Endodermal cell (in vitro differentiated cells): ENCODE results near the gene HAVCR2. TPM values are rescaled to one million over a fixed set of nuclear protein-coding genes. Genes with fewer than 3 reads are reported as not detected.

ENCODE experiments used
- DNase-seq: peaks from one replicate; pipeline ENCODE4 v3.0.0-alpha.2; 2017
- H3K27ac ChIP-seq: 2 replicates; pipeline ENCODE4 v1.5.1; 2013; ENCODE audit warnings: mild to moderate bottlenecking, low read depth, low read length, moderate library complexity
- H3K27me3 ChIP-seq: 2 replicates; pipeline ENCODE4 v1.6.1; 2013; ENCODE audit warnings: mild to moderate bottlenecking, low read length, moderate library complexity; ENCODE audit not compliant: insufficient read depth, control insufficient read depth, poor library complexity, severe bottlenecking
- H3K36me3 ChIP-seq: 2 replicates; pipeline ENCODE4 v1.7.0; 2013; ENCODE audit warnings: mild to moderate bottlenecking, low read length, moderate library complexity; ENCODE audit not compliant: control insufficient read depth, insufficient read depth
- H3K4me1 ChIP-seq: one replicate; pipeline ENCODE4 v1.7.0; 2013; ENCODE audit warnings: low read length; ENCODE audit not compliant: control insufficient read depth, insufficient read depth
- H3K4me3 ChIP-seq: 2 replicates; pipeline ENCODE4 v1.5.1; 2013; ENCODE audit warnings: mild to moderate bottlenecking, low read length, moderate library complexity
- H3K9ac ChIP-seq: 2 replicates; pipeline ENCODE4 v1.6.1; 2013; ENCODE audit warnings: mild to moderate bottlenecking, low read length, moderate library complexity; ENCODE audit not compliant: poor library complexity, severe bottlenecking; ENCODE audit errors: extremely low read depth
- H3K9me3 ChIP-seq: 2 replicates; pipeline ENCODE4 v1.6.1; 2013; ENCODE audit warnings: mild to moderate bottlenecking, low read length, moderate library complexity; ENCODE audit not compliant: control insufficient read depth
- H3K27ac Mint-ChIP-seq: 2 replicates; pipeline ENCODE4 v1.8.0; 2020; ENCODE audit warnings: mixed read lengths
- H3K27me3 Mint-ChIP-seq: 2 replicates; pipeline ENCODE4 v1.8.0; 2021; ENCODE audit warnings: mild to moderate bottlenecking, mixed read lengths; ENCODE audit not compliant: insufficient read depth
- H3K36me3 Mint-ChIP-seq: 2 replicates; pipeline ENCODE4 v1.8.0; 2020; ENCODE audit warnings: low read depth, mixed read lengths
- H3K4me1 Mint-ChIP-seq: 2 replicates; pipeline ENCODE4 v1.8.0; 2020; ENCODE audit warnings: mixed read lengths
- H3K4me3 Mint-ChIP-seq: 2 replicates; pipeline ENCODE4 v1.8.0; 2020; ENCODE audit warnings: mild to moderate bottlenecking, moderate library complexity, mixed read lengths
- H3K9me3 Mint-ChIP-seq: 2 replicates; pipeline ENCODE4 v1.8.0; 2020; ENCODE audit warnings: mild to moderate bottlenecking, mixed read lengths
- WGBS, 2 experiments: methylation state at CpG; one replicate each; pipeline versions ENCODE4 v1.1.5 to v1.1.7; 2013; ENCODE audit warnings: missing lambda C conversion rate in 2 of 2, mixed read lengths in 1 of 2; ENCODE audit not compliant: insufficient coverage in 1 of 2, insufficient read length in 1 of 2; 5-methylcytosine and 5-hydroxymethylcytosine counted together
- total RNA-seq, 2 donors: library from RNA; stranded (reverse); fragmentation: NEBNext Ultra II Directional in 1 of 2; extraction: Animal tissue kit (Norgen Biotek cat#: 25700) in 1 of 2; gene quantifications; 2 replicates in 1 of 2; 3 replicates in 1 of 2; pipeline ENCODE4 v1.2.1, GENCODE V29; 2021
- TF ChIP-seq, protein P1 (sequence below): fragments of 200-600 bp; sonication (generic); conservative IDR thresholded peaks from 2 replicates; pipeline ENCODE4 v1.5.0; 2021; ENCODE audit warnings: antibody characterized with exemption, mild to moderate bottlenecking

HAVCR2 gene
- total RNA-seq, 2 donors from 2014 or later = 0.33 to 0.35 TPM

DNA sequence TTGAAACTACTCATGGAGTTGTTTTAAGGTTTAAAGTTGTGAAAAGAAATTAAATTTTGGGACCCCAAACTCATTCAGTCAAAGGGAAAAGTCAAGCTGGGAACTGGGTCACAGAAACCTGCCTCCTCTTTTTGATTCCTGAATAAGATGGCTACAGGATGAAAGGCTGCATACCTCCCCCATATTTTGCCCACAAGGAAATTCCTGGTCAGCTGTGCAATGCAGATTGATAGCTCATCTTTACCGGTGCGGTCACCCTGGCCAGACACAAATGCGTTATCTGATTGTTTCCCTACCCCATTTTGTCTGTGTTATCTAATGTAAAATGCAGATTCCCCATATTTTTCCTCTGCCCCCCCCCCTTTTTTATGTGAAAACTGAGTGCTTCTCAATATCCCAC is 1.3 kb downstream of the HAVCR2 start:
- TF ChIP-seq, protein P1, sequence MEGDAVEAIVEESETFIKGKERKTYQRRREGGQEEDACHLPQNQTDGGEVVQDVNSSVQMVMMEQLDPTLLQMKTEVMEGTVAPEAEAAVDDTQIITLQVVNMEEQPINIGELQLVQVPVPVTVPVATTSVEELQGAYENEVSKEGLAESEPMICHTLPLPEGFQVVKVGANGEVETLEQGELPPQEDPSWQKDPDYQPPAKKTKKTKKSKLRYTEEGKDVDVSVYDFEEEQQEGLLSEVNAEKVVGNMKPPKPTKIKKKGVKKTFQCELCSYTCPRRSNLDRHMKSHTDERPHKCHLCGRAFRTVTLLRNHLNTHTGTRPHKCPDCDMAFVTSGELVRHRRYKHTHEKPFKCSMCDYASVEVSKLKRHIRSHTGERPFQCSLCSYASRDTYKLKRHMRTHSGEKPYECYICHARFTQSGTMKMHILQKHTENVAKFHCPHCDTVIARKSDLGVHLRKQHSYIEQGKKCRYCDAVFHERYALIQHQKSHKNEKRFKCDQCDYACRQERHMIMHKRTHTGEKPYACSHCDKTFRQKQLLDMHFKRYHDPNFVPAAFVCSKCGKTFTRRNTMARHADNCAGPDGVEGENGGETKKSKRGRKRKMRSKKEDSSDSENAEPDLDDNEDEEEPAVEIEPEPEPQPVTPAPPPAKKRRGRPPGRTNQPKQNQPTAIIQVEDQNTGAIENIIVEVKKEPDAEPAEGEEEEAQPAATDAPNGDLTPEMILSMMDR = no peak
- no peaks in the 10 kb centered on the region for H3K27me3 ChIP-seq
- H3K9me3 ChIP-seq = no peaks in the 10 kb centered on the region
- no peak for DNase-seq
- Mint-ChIP-seq H3K9me3 (no peaks in the 10 kb centered on the region), H3K27me3 (no peaks in the 10 kb centered on the region), H3K4me1 (no peaks in the 10 kb centered on the region), H3K27ac (no peak overlapping the region), H3K4me3 (no peak overlapping the region), H3K36me3 (no peaks in the 10 kb centered on the region)
- H3K36me3 ChIP-seq = no peaks in the 10 kb centered on the region
- no peaks in the 10 kb centered on the region for H3K4me1 ChIP-seq
- H3K9ac ChIP-seq = no peak overlapping the region
- 86 to 94% methylated on average over 1 to 3 of the region's 3 CpGs for WGBS, 2 experiments
- no peak overlapping the region for H3K4me3 ChIP-seq
- no peak overlapping the region for H3K27ac ChIP-seq

DNA sequence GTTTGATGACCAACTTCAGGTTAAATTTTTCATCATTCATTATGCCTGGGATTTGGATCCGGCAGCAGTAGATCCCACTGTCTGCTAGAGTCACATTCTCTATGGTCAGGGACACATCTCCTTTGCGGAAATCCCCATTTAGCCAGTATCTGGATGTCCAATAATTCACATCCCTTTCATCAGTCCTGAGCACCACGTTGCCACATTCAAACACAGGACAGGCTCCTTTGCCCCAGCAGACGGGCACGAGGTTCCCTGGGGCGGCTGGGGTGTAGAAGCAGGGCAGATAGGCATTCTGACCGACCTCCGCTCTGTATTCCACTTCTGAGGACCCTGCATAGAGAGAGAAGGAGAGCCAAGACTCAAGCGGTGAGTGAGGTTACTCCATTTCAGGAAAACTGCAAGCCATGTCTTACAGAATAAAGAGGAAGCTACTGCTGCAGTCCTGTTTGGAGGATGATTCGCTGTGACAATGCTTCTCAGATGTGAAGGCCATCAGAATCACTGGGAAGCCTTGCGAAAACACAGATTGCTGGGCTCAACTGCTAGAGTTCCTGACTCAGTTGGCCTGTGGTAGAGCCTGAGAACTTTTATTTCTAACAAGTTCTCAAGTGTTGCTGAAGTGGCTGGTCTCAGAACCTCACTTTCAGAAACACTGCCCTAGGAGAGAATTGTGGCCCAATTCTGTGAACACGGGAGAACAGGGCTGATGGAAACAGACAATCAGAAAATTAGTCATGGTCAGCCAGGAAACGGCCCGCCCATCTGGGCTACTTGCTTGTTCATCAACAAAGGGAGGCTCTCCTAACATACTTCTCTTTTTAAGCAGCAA is 2.0 kb downstream of the HAVCR2 start:
- no peak overlapping the region for H3K27ac ChIP-seq
- TF ChIP-seq, protein P1 = no peak
- Mint-ChIP-seq H3K27ac (peak overlapping the region; percentile 49), H3K27me3 (no peaks in the 10 kb centered on the region), H3K4me3 (no peak overlapping the region), H3K36me3 (no peaks in the 10 kb centered on the region), H3K4me1 (no peaks in the 10 kb centered on the region), H3K9me3 (no peaks in the 10 kb centered on the region)
- no peaks in the 10 kb centered on the region for H3K27me3 ChIP-seq
- H3K36me3 ChIP-seq = no peaks in the 10 kb centered on the region
- 93% methylated on average over 11 to 14 of the region's 14 CpGs for WGBS, 2 experiments
- no peaks in the 10 kb centered on the region for H3K4me1 ChIP-seq
- no peak overlapping the region for H3K9ac ChIP-seq
- H3K9me3 ChIP-seq = no peaks in the 10 kb centered on the region
- DNase-seq = no peak
- H3K4me3 ChIP-seq = no peak overlapping the region

DNA sequence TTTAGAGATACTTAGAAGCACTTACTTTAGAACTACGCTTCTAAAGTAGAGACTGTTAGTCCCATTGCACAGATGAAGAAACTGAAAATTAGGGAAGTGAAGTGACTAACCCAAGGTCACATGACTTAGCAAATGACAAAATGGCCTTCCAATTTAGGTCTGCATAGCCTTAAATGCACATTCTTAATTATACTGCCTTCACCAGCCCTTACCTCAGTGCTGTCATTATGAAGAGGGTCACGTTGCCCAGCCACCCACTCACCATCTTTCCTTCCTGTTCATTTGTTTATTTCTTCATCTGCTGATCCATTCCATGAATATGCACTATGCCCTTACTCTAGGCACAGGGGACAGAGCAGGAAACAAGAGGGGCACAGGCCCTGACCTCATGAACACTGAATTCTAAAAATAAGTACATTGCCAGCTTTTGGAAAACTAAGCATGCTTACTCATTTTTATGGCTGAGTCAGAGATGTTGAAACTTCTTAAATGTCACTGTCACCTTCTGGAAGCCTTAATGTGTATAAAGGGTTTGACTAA is 8.6 kb downstream of the HAVCR2 start:
- 88 to 95% methylated on average over 1 to 2 of the region's 2 CpGs for WGBS, 2 experiments
- TF ChIP-seq, protein P1 = no peak
- Histone ChIP-seq H3K4me1 (no peaks in the 10 kb centered on the region), H3K27me3 (no peaks in the 10 kb centered on the region), H3K9ac (no peak overlapping the region), H3K9me3 (no peaks in the 10 kb centered on the region), H3K27ac (no peak overlapping the region), H3K4me3 (no peak overlapping the region), H3K36me3 (no peaks in the 10 kb centered on the region)
- no peaks in the 10 kb centered on the region for H3K9me3 Mint-ChIP-seq
- peak overlapping the region; percentile 28 for H3K27ac Mint-ChIP-seq
- H3K36me3 Mint-ChIP-seq = no peaks in the 10 kb centered on the region
- H3K27me3 Mint-ChIP-seq = no peaks in the 10 kb centered on the region
- DNase-seq = no peak
- H3K4me1 Mint-ChIP-seq = no peaks in the 10 kb centered on the region
- H3K4me3 Mint-ChIP-seq = no peak overlapping the region
